ENCODE measurements around the gene VEPH1.

DNA sequence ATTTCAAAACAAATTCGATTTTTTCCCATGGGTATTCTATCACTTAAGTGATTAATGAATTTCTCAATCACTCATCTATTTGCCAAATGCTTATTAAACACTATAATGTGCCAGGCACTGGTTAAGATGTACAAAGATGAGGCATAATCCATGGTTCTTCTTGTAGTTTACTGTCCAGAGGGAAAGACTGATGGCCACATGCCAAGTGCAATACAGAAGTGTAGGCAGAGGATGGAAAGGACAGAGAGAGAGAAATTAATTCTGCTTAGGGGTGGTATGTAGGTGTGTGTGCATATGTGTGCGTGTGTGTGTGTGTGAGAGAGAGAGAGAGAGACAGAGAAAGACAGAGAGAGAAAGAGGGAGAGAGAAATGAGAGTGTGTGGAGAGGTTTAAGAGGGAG, 222.4 kb downstream of the VEPH1 start:
- no peak for TF ChIP-seq CTCF (IDR thresholded peaks at IDR 0.05; ENCODE audit: insufficient read depth, low read length)
- no peak for TF ChIP-seq POLR2AphosphoS5 (IDR thresholded peaks at IDR 0.05; ENCODE audit: low read depth)
